HepG2 (cell line): ENCODE results near the gene NTN4. TPM values are rescaled to one million over a fixed set of nuclear protein-coding genes. Genes with fewer than 3 reads are reported as not detected.

Experiments
- ATAC-seq: fragments of 200-7000 bp; cut with Tn5 transposase; 3 replicates; pipeline ENCODE4 v1.9.1; 2020; ENCODE audit warnings: mild to moderate bottlenecking, moderate library complexity
- BruUV-seq: library from RNA; stranded (reverse); fragments of 400-500 nt; replicated peaks from 2 replicates; lab custom pipeline; 2021; lab: Mats Ljungman, UMichigan
- CTCF ChIA-PET: fragments of 300-600 bp; formaldehyde crosslinking; extraction: SDS; loops from one replicate; lab custom pipeline; 2021; ENCODE audit warnings: low total read pairs, inconsistent platforms, low intra/inter-chr PET ratio; lab: Yijun Ruan, JAX
- POLR2A ChIA-PET: fragments of 350-600 bp; sonication (Branson Sonifier 250); formaldehyde crosslinking; loops from one replicate; lab custom pipeline; 2020; ENCODE audit warnings: antibody characterized with exemption, inconsistent platforms; lab: Yijun Ruan, JAX
- DNase-seq: peaks from one replicate; pipeline ENCODE4 v3.0.0-alpha.2; 2015; ENCODE audit warnings: low spot score
- FAIRE-seq: peaks from 3 replicates; lab custom pipeline; 2011; peaks lifted over from hg19 to GRCh38; lab: Jason Lieb, UNC
- H2AFZ ChIP-seq: one replicate; pipeline ENCODE4 v1.6.1; 2011; ENCODE audit warnings: low read length, inconsistent platforms
- H3K27ac ChIP-seq: fragments of 300-600 bp; 3 replicates; pipeline ENCODE4 v1.8.0; 2011; ENCODE audit warnings: mixed run types, mild to moderate bottlenecking, mixed read lengths, low read length, inconsistent platforms; ENCODE audit not compliant: insufficient read depth; ENCODE audit errors: extremely low read length
- H3K27me3 ChIP-seq, 2 experiments: fragments of 200-600 bp in 1 of 2; 2 replicates in 1 of 2; 3 replicates in 1 of 2; pipeline versions ENCODE4 v1.6.0 to v1.8.0; 2011; ENCODE audit warnings: low read length in 2 of 2, mild to moderate bottlenecking in 2 of 2, moderate library complexity in 2 of 2, inconsistent platforms in 1 of 2; ENCODE audit not compliant: insufficient read depth in 2 of 2, control insufficient read depth in 1 of 2
- H3K36me3 ChIP-seq, 2 experiments: fragments of 200-600 bp in 1 of 2; replicated peaks in 1 of 2; 2 replicates in 1 of 2; 3 replicates in 1 of 2; pipeline versions ENCODE4 v1.5.1 to v1.8.0; 2011; ENCODE audit warnings: low read length in 2 of 2, inconsistent platforms in 1 of 2; ENCODE audit not compliant: insufficient read depth in 2 of 2, control insufficient read depth in 1 of 2
- H3K4me1 ChIP-seq: 2 replicates; pipeline ENCODE4 v1.5.1; 2012; ENCODE audit warnings: low read length, inconsistent platforms; ENCODE audit not compliant: insufficient read depth
- H3K4me2 ChIP-seq: 2 replicates; pipeline ENCODE4 v1.6.0; 2011; ENCODE audit warnings: low read depth, low read length, inconsistent platforms
- H3K4me3 ChIP-seq, 3 experiments: fragments of 200-600 bp in 1 of 3; sonication (generic), shearing (Covaris generic) in 1 of 3; replicated peaks in 1 of 3; 2 replicates each; pipeline ENCODE4 v1.5.1; 2011 to 2016; ENCODE audit warnings: low read length in 3 of 3, inconsistent platforms in 2 of 3, low read depth in 2 of 3, mild to moderate bottlenecking in 2 of 3, control low read depth in 1 of 3, mixed read lengths in 1 of 3; ENCODE audit not compliant: insufficient read depth in 1 of 3
- H3K79me2 ChIP-seq: one replicate; pipeline ENCODE4 v1.6.1; 2011; ENCODE audit warnings: low read length, inconsistent platforms; ENCODE audit not compliant: insufficient read depth
- H3K9ac ChIP-seq: 2 replicates; pipeline ENCODE4 v1.6.0; 2011; ENCODE audit warnings: mild to moderate bottlenecking, low read depth, low read length, inconsistent platforms; ENCODE audit not compliant: insufficient read depth
- H3K9me3 ChIP-seq: 2 replicates; pipeline ENCODE4 v1.5.1; 2012; ENCODE audit warnings: mild to moderate bottlenecking, low read length
- H4K20me1 ChIP-seq: 2 replicates; pipeline ENCODE4 v1.6.0; 2011; ENCODE audit warnings: inconsistent platforms, mild to moderate bottlenecking, low read length, moderate library complexity; ENCODE audit not compliant: insufficient read depth
- GTF2F1 ChIP-seq: fragments of 150-350 bp; IDR thresholded peaks from 2 replicates; pipeline ENCODE4 v1.6.1; 2014; ENCODE audit warnings: low read length
- HOXA9 ChIP-seq: sonication (generic); formaldehyde crosslinking; IDR thresholded peaks from 2 replicates; pipeline ENCODE4 v1.8.1; 2022; ENCODE audit warnings: missing genetic modification reagents, mild to moderate bottlenecking, moderate library complexity, borderline replicate concordance
- IRF1 ChIP-seq: sonication (generic); formaldehyde crosslinking; IDR thresholded peaks from 2 replicates; pipeline ENCODE4 v1.4.0; 2020; ENCODE audit warnings: low read depth, mild to moderate bottlenecking, missing genetic modification reagents
- IRX3 ChIP-seq: sonication (generic); formaldehyde crosslinking; IDR thresholded peaks from 2 replicates; pipeline ENCODE4 v1.8.1; 2023; ENCODE audit warnings: mild to moderate bottlenecking, low read depth, missing genetic modification reagents, borderline replicate concordance
- MBNL3 ChIP-seq: fragments of 250-450 bp; sonication (Bioruptor Pico); conservative IDR thresholded peaks from 2 replicates; pipeline ENCODE4 v1.8.0; 2022; ENCODE audit warnings: mild to moderate bottlenecking, inconsistent platforms
- NCOR1 ChIP-seq: fragments of 200-600 bp; sonication (generic); IDR thresholded peaks from 2 replicates; pipeline ENCODE4 v1.7.0; 2017; ENCODE audit warnings: antibody characterized with exemption, low read length, borderline replicate concordance
- PAF1 ChIP-seq: IDR thresholded peaks from 2 replicates; pipeline ENCODE4 v1.6.1; 2016; ENCODE audit warnings: missing genetic modification reagents, missing compliant biosample characterization
- RBAK ChIP-seq: sonication (generic); formaldehyde crosslinking; IDR thresholded peaks from 2 replicates; pipeline ENCODE4 v1.5.1; 2020; ENCODE audit warnings: mild to moderate bottlenecking, missing genetic modification reagents
- ZBTB38 ChIP-seq: sonication (generic); formaldehyde crosslinking; IDR thresholded peaks from 2 replicates; pipeline ENCODE4 v1.5.1; 2020; ENCODE audit warnings: mild to moderate bottlenecking, missing genetic modification reagents
- ZFAT ChIP-seq: sonication (generic); formaldehyde crosslinking; conservative IDR thresholded peaks from 2 replicates; pipeline ENCODE4 v1.8.1; 2023; ENCODE audit warnings: missing genetic modification reagents, inconsistent platforms
- ZNF224 ChIP-seq: sonication (generic); formaldehyde crosslinking; IDR thresholded peaks from 2 replicates; pipeline ENCODE4 v1.5.0; 2020; ENCODE audit warnings: mild to moderate bottlenecking, missing genetic modification reagents
- ZNF274 ChIP-seq: sonication (generic); formaldehyde crosslinking; IDR thresholded peaks from 2 replicates; pipeline ENCODE4 v1.5.1; 2020; ENCODE audit warnings: mild to moderate bottlenecking, missing genetic modification reagents
- ZNF414 ChIP-seq: sonication (generic); formaldehyde crosslinking; IDR thresholded peaks from 2 replicates; pipeline ENCODE4 v1.5.0; 2020; ENCODE audit warnings: missing genetic modification reagents
- ZNF513 ChIP-seq: sonication (generic); formaldehyde crosslinking; conservative IDR thresholded peaks from 2 replicates; pipeline ENCODE4 v1.5.0; 2020; ENCODE audit warnings: missing genetic modification reagents
- ZNF747 ChIP-seq: sonication (generic); formaldehyde crosslinking; IDR thresholded peaks from 2 replicates; pipeline ENCODE4 v1.8.1; 2023; ENCODE audit warnings: missing genetic modification reagents, mild to moderate bottlenecking, borderline replicate concordance
- ZNF800 ChIP-seq: sonication (generic); formaldehyde crosslinking; IDR thresholded peaks from 2 replicates; pipeline ENCODE4 v1.4.0; 2020; ENCODE audit warnings: missing genetic modification reagents
- ZNF878 ChIP-seq: sonication (generic); formaldehyde crosslinking; IDR thresholded peaks from 2 replicates; pipeline ENCODE4 v1.8.1; 2023; ENCODE audit warnings: mild to moderate bottlenecking, missing genetic modification reagents, moderate library complexity
- WGBS: methylation state at CpG from one replicate; pipeline ENCODE4 v1.1.6; 2017; ENCODE audit warnings: low lambda C conversion rate; 5-methylcytosine and 5-hydroxymethylcytosine counted together
- in situ Hi-C: cut with HindIII; loops from 2 replicates; pipeline ENCODE4 v1.10.0; 2017; ENCODE audit warnings: low pct_unique_long_range_greater_than_20kb; ENCODE audit not compliant: extremely low pct_ligation_motif_present
- intact Hi-C: fragments of 100-400 bp; cut with micrococcal nuclease; formaldehyde crosslinking; loops from one replicate; pipeline ENCODE4 v1.10.0; 2022; ENCODE audit not compliant: unreplicated experiment
- polyA plus RNA-seq, 8 experiments: library from polyadenylated mRNA; depleted of rRNA in 3 of 8; stranded (reverse) in 7 of 8; unstranded in 1 of 8; fragments of >200 nt; fragmentation: Illumina TruSeq in 4 of 8; extraction: Trizol in 4 of 8; gene quantifications; 2 replicates each; pipeline versions ENCODE4 v1.2.1 to v1.2.3, GENCODE V29; 2011 to 2016; ENCODE audit warnings: low read depth in 4 of 8, missing spikeins in 1 of 8, mixed read lengths in 1 of 8; ENCODE audit not compliant: insufficient read depth in 1 of 8
- total RNA-seq, 5 experiments: library from RNA; depleted of rRNA; stranded (reverse); fragments of >200 nt; fragmentation: Illumina TruSeq; extraction: Trizol; gene quantifications; 2 replicates each; pipeline ENCODE4 v1.2.3, GENCODE V29; 2016; ENCODE audit warnings: low read depth in 1 of 5
- TF ChIP-seq, protein P1 (sequence below): IDR thresholded peaks from 2 replicates; pipeline ENCODE4 v1.6.1; 2016; ENCODE audit warnings: low read depth, control low read depth

Gene NTN4
- total and polyA plus RNA-seq, 2 of the 13 experiments (the other 11 are each of a cell fraction or from before 2014, with no cell fraction given), result 7.8 to 11.5 TPM

GRCh38 chr12:95721320-95721719 is 69.2 kb downstream of the NTN4 start:
- no peak overlapping the region for H3K27ac ChIP-seq
- BruUV-seq, result no TSS peak
- TF ChIP-seq MBNL3 (CRISPR knock-in tag) (no peak), HOXA9 (CRISPR knock-in tag) (no peak), IRF1 (CRISPR knock-in tag) (no peak), ZNF513 (CRISPR knock-in tag) (no peak), RBAK (CRISPR knock-in tag) (no peak), IRX3 (no peak), NCOR1 (no peak), ZNF878 (CRISPR knock-in tag) (no peak), ZBTB38 (no peak), ZNF224 (no peak), ZNF414 (CRISPR knock-in tag) (no peak), ZNF800 (CRISPR knock-in tag) (no peak), PAF1 (CRISPR knock-in tag) (no peak), ZNF747 (no peak), ZFAT (no peak), ZNF274 (CRISPR knock-in tag) (no peak), GTF2F1 (no peak)
- TF ChIP-seq, protein P1, sequence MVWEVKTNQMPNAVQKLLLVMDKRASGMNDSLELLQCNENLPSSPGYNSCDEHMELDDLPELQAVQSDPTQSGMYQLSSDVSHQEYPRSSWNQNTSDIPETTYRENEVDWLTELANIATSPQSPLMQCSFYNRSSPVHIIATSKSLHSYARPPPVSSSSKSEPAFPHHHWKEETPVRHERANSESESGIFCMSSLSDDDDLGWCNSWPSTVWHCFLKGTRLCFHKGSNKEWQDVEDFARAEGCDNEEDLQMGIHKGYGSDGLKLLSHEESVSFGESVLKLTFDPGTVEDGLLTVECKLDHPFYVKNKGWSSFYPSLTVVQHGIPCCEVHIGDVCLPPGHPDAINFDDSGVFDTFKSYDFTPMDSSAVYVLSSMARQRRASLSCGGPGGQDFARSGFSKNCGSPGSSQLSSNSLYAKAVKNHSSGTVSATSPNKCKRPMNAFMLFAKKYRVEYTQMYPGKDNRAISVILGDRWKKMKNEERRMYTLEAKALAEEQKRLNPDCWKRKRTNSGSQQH (CRISPR knock-in tag), result no peak
- H3K4me2 ChIP-seq, result no peak overlapping the region
- ATAC-seq (no peak), DNase-seq (no peak), FAIRE-seq (no peak)
- CTCF ChIA-PET, result no interaction called here
- H3K9me3 ChIP-seq, result no peaks in the 10 kb centered on the region
- H2AFZ ChIP-seq, result no peak overlapping the region
- POLR2A ChIA-PET, result no interaction called here
- H3K4me1 ChIP-seq, result peaks cover 6% of the 10 kb centered on the region; the same call in 1 of the 2 replicates
- in situ Hi-C loops, result no loop called here
- H3K36me3 ChIP-seq, result no peaks in the 10 kb centered on the region
- 82% methylated on average over 2 of the region's 2 CpGs for WGBS
- H3K4me3 ChIP-seq, result no peak overlapping the region
- no peak overlapping the region for H3K9ac ChIP-seq
- no peaks in the 10 kb centered on the region for H3K79me2 ChIP-seq
- no peaks in the 10 kb centered on the region for H3K27me3 ChIP-seq
- no peaks in the 10 kb centered on the region for H4K20me1 ChIP-seq
- intact Hi-C loops, result no loop called here
